ENCODE data around the gene TMC3.

DNA sequence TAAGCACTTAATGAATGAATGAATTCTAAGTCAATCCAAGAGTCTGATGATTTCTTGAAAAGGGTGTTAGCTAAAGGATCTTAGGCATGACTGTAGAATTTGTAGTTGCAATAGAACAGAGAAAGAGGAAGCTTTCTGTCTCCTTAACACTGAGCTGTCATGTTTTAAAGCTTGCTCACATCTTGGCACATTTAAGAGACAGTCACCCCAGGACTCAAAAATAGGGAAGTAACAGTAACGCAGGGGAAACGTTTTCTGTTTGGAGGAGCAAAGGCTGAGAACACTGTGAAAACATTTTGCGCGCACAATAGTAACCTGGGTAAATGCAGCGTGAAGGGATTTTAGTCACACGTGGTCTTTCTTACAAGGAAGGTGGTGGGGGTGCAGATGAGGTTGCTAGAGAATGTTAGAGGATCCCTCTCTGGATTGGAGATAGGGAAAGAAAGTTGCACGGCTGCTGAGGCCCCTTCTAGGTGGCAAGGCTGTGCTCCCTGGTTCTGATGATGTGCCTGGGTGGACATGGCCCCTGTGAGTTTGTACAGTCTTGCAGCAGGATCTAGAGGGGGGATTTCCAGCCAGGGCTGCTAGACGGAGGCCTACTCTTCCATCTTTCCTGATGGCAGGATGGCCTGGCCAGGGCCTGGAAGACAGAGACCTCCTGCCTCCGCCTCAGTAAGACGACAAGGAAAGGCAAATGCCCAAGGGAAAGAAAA, 62.1 kb downstream of the TMC3 start:
- TF ChIP-seq POLR2A (IDR thresholded peaks at IDR 0.05) (no peak), POLR2AphosphoS5 (IDR thresholded peaks at IDR 0.05) (peak in 1 of 3 donors; percentile 26), EP300 (IDR thresholded peaks at IDR 0.05) (no peak)
- TF ChIP-seq, protein P1, sequence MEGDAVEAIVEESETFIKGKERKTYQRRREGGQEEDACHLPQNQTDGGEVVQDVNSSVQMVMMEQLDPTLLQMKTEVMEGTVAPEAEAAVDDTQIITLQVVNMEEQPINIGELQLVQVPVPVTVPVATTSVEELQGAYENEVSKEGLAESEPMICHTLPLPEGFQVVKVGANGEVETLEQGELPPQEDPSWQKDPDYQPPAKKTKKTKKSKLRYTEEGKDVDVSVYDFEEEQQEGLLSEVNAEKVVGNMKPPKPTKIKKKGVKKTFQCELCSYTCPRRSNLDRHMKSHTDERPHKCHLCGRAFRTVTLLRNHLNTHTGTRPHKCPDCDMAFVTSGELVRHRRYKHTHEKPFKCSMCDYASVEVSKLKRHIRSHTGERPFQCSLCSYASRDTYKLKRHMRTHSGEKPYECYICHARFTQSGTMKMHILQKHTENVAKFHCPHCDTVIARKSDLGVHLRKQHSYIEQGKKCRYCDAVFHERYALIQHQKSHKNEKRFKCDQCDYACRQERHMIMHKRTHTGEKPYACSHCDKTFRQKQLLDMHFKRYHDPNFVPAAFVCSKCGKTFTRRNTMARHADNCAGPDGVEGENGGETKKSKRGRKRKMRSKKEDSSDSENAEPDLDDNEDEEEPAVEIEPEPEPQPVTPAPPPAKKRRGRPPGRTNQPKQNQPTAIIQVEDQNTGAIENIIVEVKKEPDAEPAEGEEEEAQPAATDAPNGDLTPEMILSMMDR (IDR thresholded peaks at IDR 0.05): no peak

All from stomach (tissue), 4 donors.